Measurements from ENCODE around the gene TFDP2. TPM values are rescaled to one million over a fixed set of nuclear protein-coding genes. Genes with fewer than 3 reads are reported as not detected.

Gene TFDP2
- 253 TPM for polyA plus RNA-seq (2013, experiment 1 of 2)
- polyA plus RNA-seq (2013, experiment 2 of 2), result 314 TPM

GRCh38 chr3:142148792-142149672, at the start of gene TFDP2:
TSS of gene TFDP2 (minus strand) at chr3:142149544. CDS start at chr3:142101749, 47,795 bp downstream.
- H2BK12ac ChIP-seq (ENCODE audit: low read length), result no peak within 1 kb of the TSS
- H3K9ac ChIP-seq (ENCODE audit: low read depth, low read length, poor library complexity), result peak within 1 kb of the TSS; percentile 87
- H3K36me3 ChIP-seq (replicated peaks in 1 of 2; ENCODE audit: control insufficient read depth in 2 of 2, insufficient read depth in 2 of 2, low read length in 2 of 2), result no peaks in the 10 kb centered on the region
- DNase-seq (ENCODE audit: low spot score), result peak; percentile 92
- no peak within 1 kb of the TSS for H3K27ac ChIP-seq (replicated peaks; ENCODE audit: low read length)
- peaks cover 3 to 7% of the 10 kb centered on the region in 2 donors for H3K4me1 ChIP-seq (ENCODE audit: control insufficient read depth in 2 of 2, insufficient read depth in 1 of 2, low read depth in 1 of 2, low read length in 2 of 2)
- peak within 1 kb of the TSS; percentile 87 to 95 for H3K4me3 ChIP-seq (ENCODE audit: low read length in 2 of 2)
- peak within 1 kb of the TSS; percentile 76 for H3K4me2 ChIP-seq (ENCODE audit: insufficient read depth, low read length, poor library complexity, severe bottlenecking)
- peak within 1 kb of the TSS; percentile 1 for H2BK15ac ChIP-seq (ENCODE audit: low read length)
- no peaks in the 10 kb centered on the region for H3K79me1 ChIP-seq (ENCODE audit: low read depth, low read length)
- H3K9me3 ChIP-seq (replicated peaks in 1 of 2; ENCODE audit: control insufficient read depth in 2 of 2, insufficient read depth in 1 of 2, low read depth in 1 of 2, low read length in 2 of 2), result no peaks in the 10 kb centered on the region
- H2AK5ac ChIP-seq (ENCODE audit: low read depth, low read length), result no peak within 1 kb of the TSS
- H4K8ac ChIP-seq (ENCODE audit: low read depth, low read length), result no peak within 1 kb of the TSS
- WGBS, 2 donors (ENCODE audit: extremely low coverage in 2 of 2, insufficient read length in 2 of 2, insufficient replicate concordance in 1 of 2), result no CpG with 5 or more reads among the region's 83 CpGs
- no peaks in the 10 kb centered on the region for H3K27me3 ChIP-seq (ENCODE audit: control insufficient read depth in 3 of 3, insufficient read depth in 3 of 3, low read depth in 1 of 3, low read length in 3 of 3)
- H2BK5ac ChIP-seq (ENCODE audit: low read length), result no peak within 1 kb of the TSS
- no peak within 1 kb of the TSS for H3K4ac ChIP-seq (ENCODE audit: low read length)
- H3K23ac ChIP-seq (ENCODE audit: low read depth, low read length, poor library complexity), result peak within 1 kb of the TSS; percentile 25
- peak within 1 kb of the TSS; percentile 94 for H3K18ac ChIP-seq (ENCODE audit: low read length)
- H2BK120ac ChIP-seq (ENCODE audit: low read depth, low read length), result no peak within 1 kb of the TSS
- H4K91ac ChIP-seq (ENCODE audit: low read depth, low read length, poor library complexity), result no peak within 1 kb of the TSS
- H2AFZ ChIP-seq (ENCODE audit: low read length), result peak within 1 kb of the TSS; percentile 96
- H3K14ac ChIP-seq (ENCODE audit: low read length), result peak within 1 kb of the TSS; percentile 41

GRCh38 chr3:142188846-142189245, 39.5 kb upstream of the TFDP2 start:
- no peak overlapping the region for H3K18ac ChIP-seq (ENCODE audit: low read length)
- no peak overlapping the region for H2AK5ac ChIP-seq (ENCODE audit: low read depth, low read length)
- H3K27ac ChIP-seq (replicated peaks; ENCODE audit: low read length), result no peak overlapping the region
- no peak overlapping the region for H3K4me2 ChIP-seq (ENCODE audit: insufficient read depth, low read length, poor library complexity, severe bottlenecking)
- no peak overlapping the region for H2BK5ac ChIP-seq (ENCODE audit: low read length)
- no peaks in the 10 kb centered on the region for H3K9me3 ChIP-seq (replicated peaks in 1 of 2; ENCODE audit: control insufficient read depth in 2 of 2, insufficient read depth in 1 of 2, low read depth in 1 of 2, low read length in 2 of 2)
- H4K8ac ChIP-seq (ENCODE audit: low read depth, low read length), result no peak overlapping the region
- H3K14ac ChIP-seq (ENCODE audit: low read length), result no peak overlapping the region
- no peak overlapping the region for H3K23ac ChIP-seq (ENCODE audit: low read depth, low read length, poor library complexity)
- H3K27me3 ChIP-seq (ENCODE audit: control insufficient read depth in 3 of 3, insufficient read depth in 3 of 3, low read depth in 1 of 3, low read length in 3 of 3), result no peaks in the 10 kb centered on the region
- H2AFZ ChIP-seq (ENCODE audit: low read length), result no peak overlapping the region
- no peak overlapping the region for H2BK15ac ChIP-seq (ENCODE audit: low read length)
- H2BK120ac ChIP-seq (ENCODE audit: low read depth, low read length), result no peak overlapping the region
- peaks cover 0 to 36% of the 10 kb centered on the region in 2 donors for H3K36me3 ChIP-seq (replicated peaks in 1 of 2; ENCODE audit: control insufficient read depth in 2 of 2, insufficient read depth in 2 of 2, low read length in 2 of 2)
- no peak overlapping the region for H3K9ac ChIP-seq (ENCODE audit: low read depth, low read length, poor library complexity)
- no peaks in the 10 kb centered on the region for H3K4me1 ChIP-seq (ENCODE audit: control insufficient read depth in 2 of 2, insufficient read depth in 1 of 2, low read depth in 1 of 2, low read length in 2 of 2)
- no peak overlapping the region for H2BK12ac ChIP-seq (ENCODE audit: low read length)
- no peak overlapping the region for H3K4me3 ChIP-seq (ENCODE audit: low read length in 2 of 2)
- no peak overlapping the region for H3K4ac ChIP-seq (ENCODE audit: low read length)
- no peak overlapping the region for H4K91ac ChIP-seq (ENCODE audit: low read depth, low read length, poor library complexity)
- no peak for DNase-seq (ENCODE audit: low spot score)
- no peaks in the 10 kb centered on the region for H3K79me1 ChIP-seq (ENCODE audit: low read depth, low read length)

- no peaks in the 10 kb centered on the region for H3K27me3 ChIP-seq (ENCODE audit: control insufficient read depth in 3 of 3, insufficient read depth in 3 of 3, low read depth in 1 of 3, low read length in 3 of 3)
- no peak overlapping the region for H2BK120ac ChIP-seq (ENCODE audit: low read depth, low read length)
- H3K9ac ChIP-seq (ENCODE audit: low read depth, low read length, poor library complexity), result no peak overlapping the region
- no peaks in the 10 kb centered on the region for H3K4me1 ChIP-seq (ENCODE audit: control insufficient read depth in 2 of 2, insufficient read depth in 1 of 2, low read depth in 1 of 2, low read length in 2 of 2)
- no peak overlapping the region for H2AFZ ChIP-seq (ENCODE audit: low read length)
- H4K8ac ChIP-seq (ENCODE audit: low read depth, low read length), result no peak overlapping the region
- H3K4me3 ChIP-seq (ENCODE audit: low read length in 2 of 2), result no peak overlapping the region
- no peaks in the 10 kb centered on the region for H3K79me1 ChIP-seq (ENCODE audit: low read depth, low read length)
- no CpG with 5 or more reads among the region's 6 CpGs for WGBS, 2 donors (ENCODE audit: extremely low coverage in 2 of 2, insufficient read length in 2 of 2, insufficient replicate concordance in 1 of 2)
- no peak overlapping the region for H3K14ac ChIP-seq (ENCODE audit: low read length)
- H3K18ac ChIP-seq (ENCODE audit: low read length), result no peak overlapping the region
- no peak overlapping the region for H3K4ac ChIP-seq (ENCODE audit: low read length)
- H3K36me3 ChIP-seq (replicated peaks in 1 of 2; ENCODE audit: control insufficient read depth in 2 of 2, insufficient read depth in 2 of 2, low read length in 2 of 2), result peaks cover 2 to 64% of the 10 kb centered on the region in 2 donors
- peak; percentile 14 for DNase-seq (ENCODE audit: low spot score)
- H2BK12ac ChIP-seq (ENCODE audit: low read length), result no peak overlapping the region
- no peaks in the 10 kb centered on the region for H3K9me3 ChIP-seq (replicated peaks in 1 of 2; ENCODE audit: control insufficient read depth in 2 of 2, insufficient read depth in 1 of 2, low read depth in 1 of 2, low read length in 2 of 2)
- H2BK5ac ChIP-seq (ENCODE audit: low read length), result no peak overlapping the region
- no peak overlapping the region for H3K27ac ChIP-seq (replicated peaks; ENCODE audit: low read length)
- H4K91ac ChIP-seq (ENCODE audit: low read depth, low read length, poor library complexity), result no peak overlapping the region
- H2AK5ac ChIP-seq (ENCODE audit: low read depth, low read length), result no peak overlapping the region
- no peak overlapping the region for H3K23ac ChIP-seq (ENCODE audit: low read depth, low read length, poor library complexity)
- no peak overlapping the region for H2BK15ac ChIP-seq (ENCODE audit: low read length)
- no peak overlapping the region for H3K4me2 ChIP-seq (ENCODE audit: insufficient read depth, low read length, poor library complexity, severe bottlenecking)
These were observed 31.5 kb upstream of the TFDP2 start for GRCh38 chr3:142180761-142181362.

- H2BK5ac ChIP-seq (ENCODE audit: low read length), result no peak overlapping the region
- H3K4me2 ChIP-seq (ENCODE audit: insufficient read depth, low read length, poor library complexity, severe bottlenecking), result no peak overlapping the region
- H3K14ac ChIP-seq (ENCODE audit: low read length), result no peak overlapping the region
- H4K8ac ChIP-seq (ENCODE audit: low read depth, low read length), result no peak overlapping the region
- H3K9ac ChIP-seq (ENCODE audit: low read depth, low read length, poor library complexity), result no peak overlapping the region
- no peak overlapping the region for H3K4ac ChIP-seq (ENCODE audit: low read length)
- no peak overlapping the region for H2BK15ac ChIP-seq (ENCODE audit: low read length)
- no peak for DNase-seq (ENCODE audit: low spot score)
- H3K4me1 ChIP-seq (ENCODE audit: control insufficient read depth in 2 of 2, insufficient read depth in 1 of 2, low read depth in 1 of 2, low read length in 2 of 2), result no peaks in the 10 kb centered on the region
- no peak overlapping the region for H2BK120ac ChIP-seq (ENCODE audit: low read depth, low read length)
- no peaks in the 10 kb centered on the region for H3K9me3 ChIP-seq (replicated peaks in 1 of 2; ENCODE audit: control insufficient read depth in 2 of 2, insufficient read depth in 1 of 2, low read depth in 1 of 2, low read length in 2 of 2)
- H2AFZ ChIP-seq (ENCODE audit: low read length), result no peak overlapping the region
- no peak overlapping the region for H3K27ac ChIP-seq (replicated peaks; ENCODE audit: low read length)
- no peaks in the 10 kb centered on the region for H3K79me1 ChIP-seq (ENCODE audit: low read depth, low read length)
- H4K91ac ChIP-seq (ENCODE audit: low read depth, low read length, poor library complexity), result no peak overlapping the region
- H3K18ac ChIP-seq (ENCODE audit: low read length), result no peak overlapping the region
- H2BK12ac ChIP-seq (ENCODE audit: low read length), result no peak overlapping the region
- no peak overlapping the region for H2AK5ac ChIP-seq (ENCODE audit: low read depth, low read length)
- WGBS, 2 donors (ENCODE audit: extremely low coverage in 2 of 2, insufficient read length in 2 of 2, insufficient replicate concordance in 1 of 2), result no CpG with 5 or more reads among the region's 1 CpG
- no peaks in the 10 kb centered on the region for H3K27me3 ChIP-seq (ENCODE audit: control insufficient read depth in 3 of 3, insufficient read depth in 3 of 3, low read depth in 1 of 3, low read length in 3 of 3)
- peaks cover 3 to 61% of the 10 kb centered on the region in 2 donors for H3K36me3 ChIP-seq (replicated peaks in 1 of 2; ENCODE audit: control insufficient read depth in 2 of 2, insufficient read depth in 2 of 2, low read length in 2 of 2)
- H3K23ac ChIP-seq (ENCODE audit: low read depth, low read length, poor library complexity), result no peak overlapping the region
- H3K4me3 ChIP-seq (ENCODE audit: low read length in 2 of 2), result no peak overlapping the region
These were observed 26.1 kb upstream of the TFDP2 start for GRCh38 chr3:142175478-142175877.
